Stomach smooth muscle (tissue), 2 donors: ENCODE results near the gene CORO2B.
"Not testable (repeated sequence)": the region's sequence is repeated elsewhere in the genome, so short reads cannot be mapped to it uniquely, and the experiment has no call there.

Source experiments
- H3K27ac ChIP-seq: one replicate; pipeline ENCODE4 v1.7.0; 2013; ENCODE audit warnings: mild to moderate bottlenecking, low read length, inconsistent platforms
- H3K27me3 ChIP-seq, 2 donors: one replicate each; pipeline ENCODE4 v1.7.0; 2013; ENCODE audit warnings: low read length in 2 of 2; ENCODE audit not compliant: insufficient read depth in 2 of 2, control insufficient read depth in 1 of 2
- H3K36me3 ChIP-seq, 2 donors: one replicate each; pipeline ENCODE4 v1.7.0; 2013; ENCODE audit warnings: low read length in 2 of 2; ENCODE audit not compliant: control insufficient read depth in 2 of 2, insufficient read depth in 2 of 2
- H3K4me1 ChIP-seq: one replicate; pipeline ENCODE4 v1.7.0; 2013; ENCODE audit warnings: low read length; ENCODE audit not compliant: control insufficient read depth, insufficient read depth
- H3K4me3 ChIP-seq, 2 donors: one replicate each; pipeline ENCODE4 v1.7.0; 2013; ENCODE audit warnings: low read length in 2 of 2
- H3K9ac ChIP-seq, 2 donors: one replicate each; pipeline ENCODE4 v1.7.0; 2013; ENCODE audit warnings: low read length in 2 of 2, mild to moderate bottlenecking in 1 of 2
- H3K9me3 ChIP-seq, 2 donors: one replicate each; pipeline ENCODE4 v1.7.0; 2013; ENCODE audit warnings: low read length in 2 of 2; ENCODE audit not compliant: control insufficient read depth in 2 of 2
- donor health status: healthy.
- donor health status: Pancreatic carcinoma.

Gene CORO2B

DNA sequence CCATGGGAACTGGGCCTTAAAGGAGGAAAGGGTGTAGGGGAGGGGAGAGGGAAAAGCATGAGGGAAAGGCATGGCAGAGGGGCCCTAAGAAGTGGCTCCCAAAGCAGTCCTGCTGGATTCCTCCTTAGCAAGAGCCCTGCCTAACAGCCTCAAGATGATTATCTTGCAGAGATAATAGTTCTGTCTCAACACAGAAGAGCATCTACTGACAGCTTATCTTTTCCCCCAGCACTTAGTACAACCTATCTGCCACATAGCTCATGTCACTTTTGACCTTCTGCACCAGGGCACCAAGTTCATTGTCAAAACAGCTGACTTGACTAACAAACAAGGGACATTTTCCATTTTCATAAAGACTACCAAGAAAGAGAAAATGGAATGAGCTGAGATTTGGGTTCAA lies 155.6 kb downstream of the CORO2B start:
- H3K4me3 ChIP-seq: no peak overlapping the region
- peaks cover 16% of the 10 kb centered on the region for H3K4me1 ChIP-seq
- no peaks in the 10 kb centered on the region for H3K36me3 ChIP-seq
- H3K27me3 ChIP-seq: no peaks in the 10 kb centered on the region
- H3K9ac ChIP-seq: no peak overlapping the region
- no peak overlapping the region for H3K27ac ChIP-seq
- H3K9me3 ChIP-seq: no peaks in the 10 kb centered on the region

DNA sequence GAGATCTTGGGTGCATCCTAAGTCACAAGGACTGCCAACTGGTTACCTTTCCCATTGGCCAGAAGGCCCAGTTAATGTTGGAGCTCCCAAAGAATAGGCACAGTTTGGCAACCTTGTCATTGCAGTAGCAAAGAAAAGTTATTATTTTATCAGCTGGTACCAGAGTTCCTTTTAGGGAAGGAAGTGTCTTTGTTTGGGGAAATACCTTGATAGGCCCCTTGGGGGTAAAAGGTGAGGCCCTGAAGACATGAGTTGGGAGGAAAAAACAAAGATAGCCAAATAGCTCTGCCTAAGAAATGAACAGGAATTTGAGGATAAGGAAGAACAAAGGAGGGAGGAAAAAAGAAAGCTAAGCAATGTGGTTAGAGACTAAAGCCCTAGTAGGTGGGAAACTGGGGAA lies 156.1 kb downstream of the CORO2B start:
- H3K36me3 ChIP-seq: no peaks in the 10 kb centered on the region
- H3K4me3 ChIP-seq: no peak overlapping the region
- no peak overlapping the region for H3K27ac ChIP-seq
- H3K4me1 ChIP-seq: peaks cover 13% of the 10 kb centered on the region
- H3K27me3 ChIP-seq: no peaks in the 10 kb centered on the region
- H3K9me3 ChIP-seq: no peaks in the 10 kb centered on the region
- no peak overlapping the region for H3K9ac ChIP-seq

DNA sequence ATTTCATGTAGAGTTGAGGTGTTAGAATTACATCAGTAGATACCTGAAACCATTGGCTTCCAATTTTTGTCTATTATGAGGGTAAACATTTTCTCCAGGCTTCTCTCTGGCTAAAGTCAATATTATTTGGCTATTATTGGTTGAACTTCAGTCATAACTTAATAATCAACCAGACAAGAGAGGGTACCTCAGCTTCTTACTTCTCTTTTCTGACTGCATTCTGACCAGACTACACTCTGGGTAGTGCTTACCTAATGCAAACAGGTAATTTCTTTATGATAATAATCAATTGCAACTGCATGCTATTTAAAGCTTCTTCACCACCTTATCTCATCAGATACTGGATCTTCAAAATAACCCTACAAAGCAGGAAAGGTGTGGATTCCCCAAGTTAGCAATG lies 156.8 kb downstream of the CORO2B start:
- H3K4me1 ChIP-seq: peaks cover 6% of the 10 kb centered on the region
- H3K27me3 ChIP-seq: no peaks in the 10 kb centered on the region
- H3K4me3 ChIP-seq: no peak overlapping the region
- no peak overlapping the region for H3K27ac ChIP-seq
- H3K9ac ChIP-seq: no peak overlapping the region
- no peaks in the 10 kb centered on the region for H3K9me3 ChIP-seq
- no peaks in the 10 kb centered on the region for H3K36me3 ChIP-seq

DNA sequence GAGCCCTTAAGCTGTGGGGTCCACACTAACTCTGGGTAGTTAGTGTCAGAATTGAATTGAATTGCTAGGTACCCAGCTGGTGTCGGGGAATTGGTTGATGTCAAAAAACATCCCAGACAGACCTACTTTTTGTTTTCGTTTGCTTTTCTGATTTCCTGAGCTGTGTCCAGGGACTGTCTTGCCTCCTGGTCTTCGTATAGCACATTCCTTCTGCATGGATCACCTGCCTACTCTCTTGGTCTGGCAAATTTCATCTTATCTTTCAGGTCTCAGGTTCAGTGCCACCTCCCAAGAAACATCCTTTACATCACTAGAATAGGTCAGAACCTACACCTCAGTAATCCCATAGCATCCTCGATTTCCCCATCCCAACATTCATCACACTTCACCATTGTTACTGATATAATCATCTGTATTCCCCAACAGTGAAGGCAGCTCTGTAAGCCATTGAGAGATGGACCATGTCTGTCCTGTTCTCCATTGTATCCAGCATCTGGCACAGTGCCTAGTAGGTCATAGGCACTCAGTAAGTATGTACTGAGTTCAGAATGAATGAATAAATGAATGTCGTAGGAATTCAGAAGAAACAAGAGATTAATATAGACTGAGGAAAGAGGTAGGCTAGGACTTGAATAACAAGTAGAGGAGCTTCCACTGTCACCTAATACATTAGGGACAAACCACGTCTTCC lies 160.7 kb downstream of the CORO2B start:
- Histone ChIP-seq H3K9ac (no peak overlapping the region), H3K4me3 (no peak overlapping the region), H3K36me3 (no peaks in the 10 kb centered on the region), H3K9me3 (no peaks in the 10 kb centered on the region), H3K4me1 (no peaks in the 10 kb centered on the region), H3K27me3 (no peaks in the 10 kb centered on the region), H3K27ac (no peak overlapping the region)

DNA sequence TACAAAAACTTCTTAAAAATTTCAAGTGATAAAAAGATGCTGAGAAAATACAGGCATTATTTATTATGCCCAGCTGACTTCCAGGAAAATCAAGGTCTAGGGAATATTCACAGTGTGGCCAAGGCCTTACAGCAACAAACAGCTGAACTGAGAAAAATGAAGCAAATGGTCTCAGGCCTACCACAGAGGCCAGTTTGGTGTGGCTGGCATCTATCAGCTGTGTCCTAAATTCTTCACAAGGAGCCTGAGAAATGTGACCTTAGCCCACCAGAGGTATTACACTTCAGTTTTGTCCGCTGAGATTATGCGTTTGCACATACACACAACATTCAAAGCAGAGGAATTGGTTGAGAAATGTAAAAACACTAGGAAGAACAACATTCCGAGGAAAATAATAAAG lies 164.5 kb downstream of the CORO2B start:
- no peaks in the 10 kb centered on the region for H3K36me3 ChIP-seq

DNA sequence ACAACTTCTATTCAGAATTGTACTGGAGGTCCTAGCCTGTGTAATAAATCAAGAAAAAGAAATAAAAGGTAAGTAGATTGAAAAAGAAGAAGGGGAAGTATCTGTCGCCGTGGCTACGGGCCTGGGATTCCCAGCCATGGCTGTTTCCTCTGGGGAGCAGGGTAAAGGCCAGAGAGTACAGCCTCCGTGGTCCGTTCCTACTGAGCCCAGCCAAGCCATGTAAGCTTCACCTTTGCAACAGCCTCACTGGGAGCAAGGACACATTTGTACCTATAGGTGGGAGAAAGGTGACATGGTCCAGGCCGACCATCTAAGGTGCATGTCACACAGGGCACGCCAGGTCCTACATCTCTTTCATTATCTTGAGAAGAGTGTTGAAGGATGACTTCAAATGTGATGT lies 170.6 kb downstream of the CORO2B start:
- Histone ChIP-seq H3K27ac (no peak overlapping the region), H3K4me1 (no peaks in the 10 kb centered on the region), H3K9me3 (no peaks in the 10 kb centered on the region), H3K27me3 (no peaks in the 10 kb centered on the region), H3K36me3 (no peaks in the 10 kb centered on the region), H3K9ac (no peak overlapping the region), H3K4me3 (no peak overlapping the region)

More for the DNA sequence above, 164.5 kb downstream of the CORO2B start:
- H3K27ac ChIP-seq: no peak overlapping the region
- H3K4me3 ChIP-seq: no peak overlapping the region
- H3K27me3 ChIP-seq: no peaks in the 10 kb centered on the region
- no peaks in the 10 kb centered on the region for H3K4me1 ChIP-seq
- H3K9ac ChIP-seq: no peak overlapping the region
- H3K9me3 ChIP-seq: no peaks in the 10 kb centered on the region

DNA sequence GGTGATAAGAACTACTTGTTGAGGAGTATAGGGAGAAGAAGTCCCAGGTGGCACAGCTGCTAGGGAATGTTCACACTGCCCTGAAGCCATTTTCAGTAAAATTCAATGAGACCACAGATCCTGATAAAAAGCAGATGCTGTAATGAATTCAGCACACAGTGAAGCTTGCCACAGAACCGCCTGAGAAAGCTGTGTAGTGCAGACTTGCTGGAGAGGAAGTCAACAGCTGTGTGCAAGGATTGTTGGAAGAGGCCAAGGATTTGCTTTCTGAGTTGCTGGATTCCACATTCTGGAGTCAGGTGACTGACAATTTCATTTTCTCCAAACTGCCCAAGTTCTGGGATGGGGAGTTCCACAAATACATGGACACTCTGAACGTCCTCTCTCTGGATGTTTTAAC lies 171.0 kb downstream of the CORO2B start:
- H3K4me3 ChIP-seq: no peak overlapping the region
- no peaks in the 10 kb centered on the region for H3K4me1 ChIP-seq
- no peaks in the 10 kb centered on the region for H3K27me3 ChIP-seq
- no peaks in the 10 kb centered on the region for H3K36me3 ChIP-seq
- H3K9me3 ChIP-seq: no peaks in the 10 kb centered on the region
- no peak overlapping the region for H3K9ac ChIP-seq
- no peak overlapping the region for H3K27ac ChIP-seq

DNA sequence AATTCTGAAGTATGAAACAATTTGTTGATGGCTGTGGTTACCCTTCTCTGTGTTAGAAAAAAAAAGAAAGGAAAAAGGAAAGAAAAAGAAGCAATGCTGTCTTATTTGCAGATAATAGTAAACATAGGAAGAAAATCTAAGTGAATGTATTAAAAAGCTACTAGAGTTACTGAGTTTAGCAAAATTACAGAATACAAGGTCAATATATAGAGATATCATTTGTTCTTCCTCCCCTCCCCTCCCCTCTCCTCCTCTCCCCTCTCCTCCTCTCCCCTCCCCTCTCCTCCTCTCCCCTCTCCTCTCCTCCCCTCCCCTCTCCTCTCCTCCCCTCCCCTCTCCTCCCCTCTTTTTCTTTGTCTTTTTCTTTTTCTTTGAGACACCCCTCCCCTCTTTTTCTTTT lies 172.8 kb downstream of the CORO2B start:
- Histone ChIP-seq H3K4me3 (no peak overlapping the region), H3K9ac (no peak overlapping the region)

DNA sequence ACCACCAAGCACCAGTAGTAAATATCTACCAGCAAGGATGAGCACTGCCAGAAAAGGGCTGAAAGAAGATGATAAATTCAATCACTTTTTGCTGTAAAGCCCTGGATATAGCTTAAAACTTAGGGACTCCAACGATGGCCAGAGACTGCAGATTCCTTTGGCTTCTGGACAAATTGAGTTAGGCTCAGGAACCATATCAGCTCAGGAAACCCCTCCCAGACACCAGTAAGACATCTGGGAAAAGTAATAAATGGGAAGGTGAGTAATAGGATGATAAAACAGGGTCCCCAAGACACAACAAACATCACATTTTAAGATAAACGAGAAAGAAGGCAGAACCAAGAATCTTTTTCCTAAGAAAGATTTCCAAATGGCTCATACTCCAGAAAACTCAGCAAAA lies 176.9 kb downstream of the CORO2B start:
- Histone ChIP-seq H3K36me3 (no peaks in the 10 kb centered on the region), H3K4me1 (no peaks in the 10 kb centered on the region), H3K4me3 (no peak overlapping the region), H3K27me3 (no peaks in the 10 kb centered on the region), H3K9ac (no peak overlapping the region), H3K9me3 (no peaks in the 10 kb centered on the region), H3K27ac (no peak overlapping the region)

More for the DNA sequence above, 172.8 kb downstream of the CORO2B start:
- H3K9me3 ChIP-seq: no peaks in the 10 kb centered on the region
- no peaks in the 10 kb centered on the region for H3K36me3 ChIP-seq
- no peaks in the 10 kb centered on the region for H3K4me1 ChIP-seq
- no peak overlapping the region for H3K27ac ChIP-seq
- no peaks in the 10 kb centered on the region for H3K27me3 ChIP-seq

DNA sequence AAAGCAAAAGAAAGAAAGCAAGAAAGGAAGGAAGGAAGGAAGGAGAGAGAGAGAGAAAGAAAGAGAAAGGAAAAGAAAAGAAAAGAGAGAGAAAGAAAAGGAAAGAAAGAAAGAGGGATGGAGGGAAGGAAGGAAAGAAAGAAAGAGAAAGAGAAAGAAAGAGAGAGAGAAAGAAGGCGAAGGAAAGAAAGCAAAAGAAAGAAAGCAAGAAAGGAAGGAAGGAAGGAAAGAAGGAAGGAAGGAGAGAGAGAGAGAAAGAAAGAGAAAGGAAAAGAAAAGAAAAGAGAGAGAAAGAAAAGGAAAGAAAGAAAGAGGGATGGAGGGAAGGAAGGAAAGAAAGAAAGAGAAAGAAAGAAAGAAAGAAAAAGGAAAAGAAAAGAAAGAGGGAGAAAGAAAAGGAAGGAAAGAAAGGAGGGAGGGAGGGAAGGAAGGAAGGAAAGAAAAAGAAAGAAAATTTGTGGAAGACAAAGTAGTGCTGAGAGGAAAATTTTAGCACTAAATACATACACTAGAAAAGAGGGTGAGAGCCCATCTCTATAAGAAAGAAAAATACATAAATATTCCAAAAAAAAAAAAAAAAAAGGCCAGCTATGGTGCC lies 181.3 kb downstream of the CORO2B start:
- not testable (repeated sequence) for H3K27me3 ChIP-seq, H3K9ac ChIP-seq, H3K27ac ChIP-seq, H3K4me1 ChIP-seq, H3K4me3 ChIP-seq, H3K36me3 ChIP-seq, H3K9me3 ChIP-seq

DNA sequence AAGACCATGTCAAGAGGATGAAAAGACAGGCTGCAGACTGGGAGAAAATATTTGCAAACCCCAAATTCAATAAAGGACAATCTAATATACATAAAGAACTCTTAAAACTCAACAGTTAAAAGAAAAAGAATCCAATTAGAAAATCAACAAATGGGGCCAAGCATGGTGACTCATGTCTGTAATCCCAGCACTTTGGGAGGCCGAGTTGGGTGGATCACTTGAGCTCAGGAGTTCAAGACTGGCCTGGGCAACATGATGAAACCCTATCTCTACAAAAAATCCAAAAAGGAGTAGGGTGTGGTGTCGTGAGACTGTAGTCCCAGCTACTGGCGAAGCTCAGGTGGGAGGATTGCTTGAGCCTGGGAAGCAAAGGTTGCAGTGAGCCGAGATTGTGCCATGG lies 184.3 kb downstream of the CORO2B start:
- Histone ChIP-seq H3K27ac (no peak overlapping the region), H3K9me3 (no peaks in the 10 kb centered on the region), H3K9ac (no peak overlapping the region), H3K4me1 (no peaks in the 10 kb centered on the region), H3K4me3 (no peak overlapping the region), H3K36me3 (no peaks in the 10 kb centered on the region), H3K27me3 (no peaks in the 10 kb centered on the region)
